Measurements from ENCODE around the gene HSPB8. TPM values are rescaled to one million over a fixed set of nuclear protein-coding genes. Genes with fewer than 3 reads are reported as not detected.

HSPB8 gene
- total and polyA plus RNA-seq, 2 of the 8 experiments (the other 6 are each of a cell fraction or from before 2014, with no cell fraction given) = 11.7 to 28.2 TPM

GRCh38 chr12:119202544-119202943 is 23.8 kb downstream of the HSPB8 start (continued):
- TF ChIP-seq CHD7 (IDR thresholded peaks at IDR 0.05; ENCODE audit: insufficient replicate concordance, low read length) (no peak), E2F6 (IDR thresholded peaks at IDR 0.05) (no peak), SP1 (IDR thresholded peaks at IDR 0.05; ENCODE audit: low read depth, low read length) (peak; percentile 24; the same call in 1 of the 2 replicates)

Measured in H1 (cell line).